GM12864 (cell line): ENCODE data around the gene NLRP6.
"Not testable (repeated sequence)": the region's sequence is repeated elsewhere in the genome, so short reads cannot be mapped to it uniquely, and the experiment has no call there.

Experiments used
- DNase-seq: peaks from one replicate; pipeline ENCODE4 v3.0.0-alpha.2; 2011; ENCODE audit warnings: low read depth
- H3K4me3 ChIP-seq: 2 replicates; pipeline ENCODE4 v1.5.1; 2011; ENCODE audit warnings: mild to moderate bottlenecking, low read depth, low read length, control low read depth
- TF ChIP-seq, protein P1 (sequence below): IDR thresholded peaks from 2 replicates; pipeline ENCODE4 v1.5.1; 2011; ENCODE audit warnings: low read depth, mild to moderate bottlenecking, moderate library complexity, low read length, control low read depth, inconsistent platforms; ENCODE audit errors: missing control alignments

NLRP6 gene

DNA sequence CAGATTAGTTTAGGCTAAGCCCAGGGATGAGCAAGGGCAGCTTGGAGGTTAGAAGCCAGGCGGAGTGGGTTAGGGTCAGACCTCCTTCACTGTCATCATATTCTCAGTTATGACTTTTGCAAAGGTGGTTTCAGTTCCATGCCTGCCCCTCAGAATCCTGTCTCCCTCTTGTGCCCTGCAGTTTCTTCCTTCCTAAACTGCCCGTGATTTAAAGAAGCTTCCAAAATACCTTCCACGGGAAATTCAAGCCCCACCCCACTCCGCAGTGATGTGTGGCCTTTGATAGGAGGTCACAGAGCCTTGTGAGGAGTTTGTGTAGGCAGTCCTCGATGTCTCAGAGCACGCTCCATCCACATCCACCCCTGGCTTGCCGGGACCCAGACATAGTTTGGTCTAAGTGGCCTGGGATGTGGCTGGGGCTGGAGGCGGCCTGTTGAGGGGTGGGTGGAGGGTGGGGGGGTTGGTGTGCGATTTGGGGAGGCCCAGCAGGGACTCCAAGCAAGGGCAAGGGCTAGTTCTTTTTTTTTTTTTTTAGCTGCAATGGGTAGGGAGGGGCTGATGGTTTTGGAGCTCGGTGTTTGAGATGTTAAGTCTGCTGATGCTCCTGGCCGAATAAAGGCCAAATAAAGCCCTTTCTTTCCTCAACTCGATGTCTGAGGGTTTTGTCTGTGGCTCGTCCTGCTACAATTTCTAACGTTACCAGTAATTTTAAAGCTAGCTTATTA, 34.0 kb downstream of the NLRP6 start:
- TF ChIP-seq, protein P1, sequence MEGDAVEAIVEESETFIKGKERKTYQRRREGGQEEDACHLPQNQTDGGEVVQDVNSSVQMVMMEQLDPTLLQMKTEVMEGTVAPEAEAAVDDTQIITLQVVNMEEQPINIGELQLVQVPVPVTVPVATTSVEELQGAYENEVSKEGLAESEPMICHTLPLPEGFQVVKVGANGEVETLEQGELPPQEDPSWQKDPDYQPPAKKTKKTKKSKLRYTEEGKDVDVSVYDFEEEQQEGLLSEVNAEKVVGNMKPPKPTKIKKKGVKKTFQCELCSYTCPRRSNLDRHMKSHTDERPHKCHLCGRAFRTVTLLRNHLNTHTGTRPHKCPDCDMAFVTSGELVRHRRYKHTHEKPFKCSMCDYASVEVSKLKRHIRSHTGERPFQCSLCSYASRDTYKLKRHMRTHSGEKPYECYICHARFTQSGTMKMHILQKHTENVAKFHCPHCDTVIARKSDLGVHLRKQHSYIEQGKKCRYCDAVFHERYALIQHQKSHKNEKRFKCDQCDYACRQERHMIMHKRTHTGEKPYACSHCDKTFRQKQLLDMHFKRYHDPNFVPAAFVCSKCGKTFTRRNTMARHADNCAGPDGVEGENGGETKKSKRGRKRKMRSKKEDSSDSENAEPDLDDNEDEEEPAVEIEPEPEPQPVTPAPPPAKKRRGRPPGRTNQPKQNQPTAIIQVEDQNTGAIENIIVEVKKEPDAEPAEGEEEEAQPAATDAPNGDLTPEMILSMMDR = no peak
- no peak for DNase-seq

DNA sequence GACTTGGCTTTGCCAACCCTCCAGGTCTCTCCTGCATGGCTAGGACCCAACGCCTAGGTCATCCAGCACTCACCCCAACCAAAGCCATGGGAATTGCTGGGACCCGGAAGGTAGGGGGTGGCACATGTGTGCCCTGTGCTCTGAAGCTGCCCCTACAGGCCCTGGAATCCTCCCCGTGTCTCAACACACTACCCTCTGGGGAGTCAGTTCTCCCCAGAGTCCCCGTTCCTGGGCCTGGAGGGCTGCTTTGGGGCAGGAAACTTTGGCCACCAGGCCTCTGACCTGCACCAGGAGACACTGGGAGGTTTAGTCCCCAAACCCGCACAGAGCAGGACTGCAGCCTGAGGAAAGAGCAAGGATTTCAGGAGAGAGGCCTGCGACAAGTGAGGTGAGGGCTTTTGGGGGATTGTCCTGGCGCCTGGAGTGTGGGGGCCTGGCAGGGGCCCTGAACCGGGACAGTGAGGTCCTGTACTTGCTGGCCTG, 35.1 kb downstream of the NLRP6 start:
- TF ChIP-seq, protein P1 = no peak
- no peak for DNase-seq
- H3K4me3 ChIP-seq = peak overlapping the region; percentile 95

More for the DNA sequence above, 34.0 kb downstream of the NLRP6 start:
- peak overlapping the region; percentile 36 for H3K4me3 ChIP-seq

DNA sequence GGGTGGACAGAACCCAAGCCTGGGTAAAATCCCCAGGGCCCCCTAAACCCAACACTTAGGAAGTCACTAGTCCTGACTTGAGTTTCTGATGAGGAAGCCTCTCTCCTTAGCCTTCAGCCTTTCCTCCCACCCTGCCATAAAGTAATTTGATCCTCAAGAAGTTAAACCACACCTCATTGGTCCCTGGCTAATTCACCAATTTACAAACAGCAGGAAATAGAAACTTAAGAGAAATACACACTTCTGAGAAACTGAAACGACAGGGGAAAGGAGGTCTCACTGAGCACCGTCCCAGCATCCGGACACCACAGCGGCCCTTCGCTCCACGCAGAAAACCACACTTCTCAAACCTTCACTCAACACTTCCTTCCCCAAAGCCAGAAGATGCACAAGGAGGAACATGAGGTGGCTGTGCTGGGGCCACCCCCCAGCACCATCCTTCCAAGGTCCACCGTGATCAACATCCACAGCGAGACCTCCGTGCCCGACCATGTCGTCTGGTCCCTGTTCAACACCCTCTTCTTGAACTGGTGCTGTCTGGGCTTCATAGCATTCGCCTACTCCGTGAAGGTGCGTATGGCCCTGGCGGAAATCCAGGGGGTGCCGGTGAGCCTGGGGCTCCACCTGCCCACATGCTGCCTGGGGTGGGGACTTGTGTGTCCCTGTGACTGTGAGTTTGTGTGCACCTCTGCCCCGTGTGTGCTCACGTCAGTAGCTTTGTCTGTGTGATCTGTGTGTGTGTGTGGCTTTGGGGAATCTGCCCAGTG, 35.8 kb downstream of the NLRP6 start, which contains the start of gene IFITM1:
IFITM1 (plus strand) TSS at position 254 of the 767 bp plus-strand sequence; CDS start at position 385, 131 bp downstream.
- DNase-seq = peak; percentile 91
- TF ChIP-seq, protein P1 = no peak
- peak within 1 kb of the TSS; percentile 95 for H3K4me3 ChIP-seq

DNA sequence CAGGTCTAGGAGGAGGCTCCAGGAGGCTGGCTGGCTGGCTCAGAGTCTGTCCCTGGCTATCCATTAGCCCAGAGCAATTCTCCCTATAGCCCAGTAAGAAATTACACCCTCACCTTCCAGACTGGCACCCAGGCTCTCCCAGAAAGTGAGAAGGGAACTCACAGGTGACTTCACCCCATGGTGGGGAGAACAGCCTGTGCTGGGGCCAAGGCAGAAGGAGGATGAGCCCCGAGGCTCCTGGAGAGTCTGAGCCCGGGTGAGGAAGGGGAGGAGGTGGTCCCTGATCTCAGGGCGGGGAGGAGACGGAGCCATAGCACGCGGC, 36.3 kb downstream of the NLRP6 start:
- DNase-seq = not testable (repeated sequence)
- peak overlapping the region; percentile 95 for H3K4me3 ChIP-seq

DNA sequence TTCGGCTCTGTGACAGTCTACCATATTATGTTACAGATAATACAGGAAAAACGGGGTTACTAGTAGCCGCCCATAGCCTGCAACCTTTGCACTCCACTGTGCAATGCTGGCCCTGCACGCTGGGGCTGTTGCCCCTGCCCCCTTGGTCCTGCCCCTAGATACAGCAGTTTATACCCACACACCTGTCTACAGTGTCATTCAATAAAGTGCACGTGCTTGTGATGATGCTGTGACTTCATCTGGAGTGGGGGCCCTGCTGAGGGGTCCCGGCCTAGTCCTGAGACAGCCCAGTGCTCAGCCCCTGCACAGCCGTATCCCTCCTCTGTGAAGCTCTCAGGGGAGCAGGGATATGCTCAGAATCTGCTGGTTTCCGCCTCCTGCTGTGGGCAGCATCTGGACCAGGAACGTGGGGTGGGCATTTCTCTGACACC, 36.9 kb downstream of the NLRP6 start:
- TF ChIP-seq, protein P1 = no peak
- peak overlapping the region; percentile 95 for H3K4me3 ChIP-seq
- DNase-seq = no peak

DNA sequence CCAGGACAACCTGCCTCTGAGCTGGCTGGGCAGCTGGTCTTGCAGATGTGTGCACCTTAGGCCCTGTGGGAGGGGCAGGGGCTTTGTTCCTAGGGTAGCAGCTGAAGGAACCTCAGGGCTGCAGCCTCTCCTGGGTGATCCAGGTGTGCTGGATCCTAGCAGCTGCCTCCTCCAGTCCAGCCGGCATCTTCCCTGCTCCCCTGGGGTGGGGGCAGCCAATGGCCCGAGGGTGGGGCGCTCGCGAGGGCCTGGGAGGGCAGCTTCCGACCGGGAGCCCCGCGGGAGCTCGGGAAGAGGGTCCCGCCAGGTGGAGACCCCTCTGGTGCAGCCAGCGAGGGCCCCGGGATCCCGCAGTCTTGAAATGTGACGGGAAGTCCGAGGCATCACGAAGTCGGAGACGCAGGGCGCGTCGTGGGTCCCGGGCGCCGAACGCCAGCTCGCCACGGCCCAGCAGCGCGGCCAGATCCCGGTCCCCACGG, 37.3 kb downstream of the NLRP6 start:
- TF ChIP-seq, protein P1 = no peak
- H3K4me3 ChIP-seq = peak overlapping the region; percentile 95
- no peak for DNase-seq

DNA sequence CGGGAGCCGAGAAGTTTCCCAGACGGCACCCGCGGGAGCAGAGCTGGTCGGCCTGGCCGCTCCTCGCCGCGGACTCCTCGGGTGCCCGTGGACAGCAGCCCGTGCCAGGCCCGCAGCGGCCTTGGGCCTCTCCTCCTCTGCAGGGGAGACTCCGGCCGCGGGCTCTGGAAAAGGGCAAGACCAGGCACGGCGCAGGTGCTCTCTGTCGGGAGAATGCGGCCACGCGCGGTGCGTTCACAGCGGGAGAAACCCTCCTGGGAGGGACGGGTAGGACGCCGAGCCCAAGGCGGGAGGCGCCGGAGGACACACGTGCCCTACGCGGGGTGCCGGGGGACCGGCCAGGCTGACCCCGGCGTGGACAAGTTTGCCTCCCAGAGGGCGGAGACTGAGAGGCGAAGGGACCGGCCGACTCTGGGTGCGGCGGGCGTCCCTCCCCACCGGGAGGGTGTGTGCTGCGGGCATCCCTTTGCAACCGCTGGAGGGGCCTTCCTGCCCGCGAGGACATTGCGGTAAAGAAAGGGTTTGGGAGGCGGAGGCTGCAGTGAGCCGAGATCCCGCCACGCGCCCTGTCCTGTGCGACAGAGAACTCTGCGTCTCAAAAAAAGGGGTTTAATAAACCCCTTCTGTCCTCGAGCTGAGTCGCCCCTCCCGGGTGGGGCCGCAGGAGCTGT, 38.0 kb downstream of the NLRP6 start:
- no peak for DNase-seq
- TF ChIP-seq, protein P1 = no peak
- peak overlapping the region; percentile 95 for H3K4me3 ChIP-seq
